GM13977 (cell line): Measurements from ENCODE around the gene BABAM2.

Experiments
- DNase-seq: peaks from one replicate; pipeline ENCODE4 v3.0.0; 2012; ENCODE audit warnings: low spot score
- CTCF ChIP-seq: IDR thresholded peaks from 2 replicates; pipeline ENCODE4 v1.5.1; 2012; ENCODE audit warnings: mild to moderate bottlenecking, control low read depth; ENCODE audit not compliant: insufficient read depth; ENCODE audit errors: extremely low read depth, missing control alignments
- in situ Hi-C: fragments of 300-500 bp; cut with MboI; formaldehyde crosslinking; loops from one replicate; pipeline ENCODE4 v1.12.0; 2022; ENCODE audit warnings: low sequenced_read_pairs, low pct_unique_long_range_greater_than_20kb, mixed read lengths, inconsistent platforms; ENCODE audit not compliant: unreplicated experiment

The BABAM2 gene

GRCh38 chr2:27914041-27914804 lies 23.7 kb downstream of the BABAM2 start:
- DNase-seq: no peak
- no peak for TF ChIP-seq CTCF
- in situ Hi-C loops: no loop called here

GRCh38 chr2:27914805-27915175 lies 24.3 kb downstream of the BABAM2 start:
- in situ Hi-C loops: no loop called here
- no peak for TF ChIP-seq CTCF
- DNase-seq: no peak

GRCh38 chr2:27915191-27915590 lies 24.7 kb downstream of the BABAM2 start:
- in situ Hi-C loops: no loop called here
- no peak for TF ChIP-seq CTCF
- no peak for DNase-seq

GRCh38 chr2:27915874-27916273 lies 25.3 kb downstream of the BABAM2 start:
- no peak for DNase-seq
- TF ChIP-seq CTCF: no peak
- in situ Hi-C loops: no loop called here

- in situ Hi-C loops: no loop called here
- DNase-seq: no peak
- no peak for TF ChIP-seq CTCF
Observed at GRCh38 chr2:27916293-27916995, 25.9 kb downstream of the BABAM2 start.

GRCh38 chr2:27920148-27920885 lies 29.8 kb downstream of the BABAM2 start:
- no peak for TF ChIP-seq CTCF
- no peak for DNase-seq
- in situ Hi-C loops: no loop called here
